CD4-positive, alpha-beta T cell treated with Interferon alpha-2 for 1 hour (primary cell): ENCODE data around the gene ACBD7.

Experiments used
- DNase-seq, 2 donors: peaks; one replicate each; pipeline ENCODE4 v3.0.0-alpha.2; 2020 to 2022

The ACBD7 gene

GRCh38 chr10:15084502-15084922, 4.1 kb downstream of the ACBD7 start:
- peak; percentile 4 to 74 for DNase-seq

GRCh38 chr10:15083674-15084501, 4.7 kb downstream of the ACBD7 start:
- DNase-seq = no peak

- DNase-seq = no peak
Observed at GRCh38 chr10:15075421-15075820, 13.2 kb downstream of the ACBD7 start.

GRCh38 chr10:15072358-15072757, 16.2 kb downstream of the ACBD7 start:
- no peak for DNase-seq

DNA sequence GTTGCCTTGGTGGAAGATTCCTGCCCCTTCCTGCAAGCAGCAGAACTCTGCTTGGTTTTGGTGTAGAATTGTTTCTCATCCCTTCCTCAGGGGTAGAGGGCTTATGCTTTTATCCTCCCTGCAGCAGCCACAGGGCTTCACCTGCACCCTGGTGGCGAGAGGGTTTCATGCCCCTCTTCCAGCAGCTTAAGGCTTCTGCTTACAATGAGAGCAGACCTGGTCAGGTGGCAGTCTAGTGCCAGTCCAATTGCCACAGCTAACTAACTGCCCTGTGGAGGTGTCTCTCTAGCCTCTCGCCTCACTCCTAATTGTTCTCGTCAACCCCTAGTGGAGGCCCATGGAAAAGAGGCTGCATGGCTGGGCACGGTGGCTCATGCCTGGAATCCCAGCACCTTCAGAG, 19.3 kb downstream of the ACBD7 start:
- DNase-seq = no peak

GRCh38 chr10:15068802-15069201, 19.8 kb downstream of the ACBD7 start:
- no peak for DNase-seq

GRCh38 chr10:15067154-15067553, 21.4 kb downstream of the ACBD7 start:
- no peak for DNase-seq

GRCh38 chr10:15060638-15061037, 27.9 kb downstream of the ACBD7 start:
- no peak for DNase-seq

GRCh38 chr10:15059914-15060313, 28.7 kb downstream of the ACBD7 start:
- DNase-seq = no peak

DNA sequence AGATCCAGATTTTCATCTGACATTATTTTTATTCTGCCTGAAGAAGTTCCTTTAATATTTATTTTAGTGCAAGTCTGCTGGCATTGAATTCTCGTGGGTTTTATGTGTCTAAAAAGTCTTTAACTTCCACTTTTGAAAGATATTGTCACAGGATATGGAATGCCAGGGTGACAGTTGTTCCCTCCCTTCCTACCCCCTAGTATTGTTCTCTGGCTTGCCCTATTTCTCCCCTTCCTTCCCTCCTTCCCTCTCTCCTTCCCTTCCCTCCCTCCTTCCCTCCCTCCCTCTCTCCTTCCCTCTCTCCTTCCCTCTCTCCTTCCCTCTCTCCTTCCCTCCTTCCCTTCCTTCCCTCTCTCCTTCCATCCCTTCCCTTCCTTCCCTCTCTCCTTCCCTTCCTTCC, 29.9 kb downstream of the ACBD7 start:
- DNase-seq = no peak

DNA sequence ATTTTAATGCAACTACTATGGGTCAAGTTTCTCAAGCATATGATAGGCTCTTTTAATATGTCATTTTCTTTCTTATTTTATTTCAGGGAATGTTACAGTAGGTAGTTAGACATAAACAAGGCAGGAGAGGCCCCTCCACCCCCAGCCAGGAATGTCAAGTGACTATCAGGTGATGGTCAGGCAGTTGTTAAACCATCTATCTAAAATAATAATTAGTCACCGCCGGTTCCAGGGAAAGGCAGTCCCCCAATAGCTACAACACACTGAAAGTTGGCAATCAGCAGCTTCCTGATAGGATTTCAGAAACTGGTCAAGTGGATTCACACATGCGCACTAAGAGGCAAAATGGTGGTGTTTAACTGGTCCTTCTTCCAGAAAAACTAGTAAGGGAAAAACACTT, 35.5 kb downstream of the ACBD7 start:
- no peak for DNase-seq

- DNase-seq = no peak
Observed at GRCh38 chr10:15052121-15052520, 36.5 kb downstream of the ACBD7 start.

GRCh38 chr10:15049533-15049932, 39.0 kb downstream of the ACBD7 start:
- no peak for DNase-seq

DNA sequence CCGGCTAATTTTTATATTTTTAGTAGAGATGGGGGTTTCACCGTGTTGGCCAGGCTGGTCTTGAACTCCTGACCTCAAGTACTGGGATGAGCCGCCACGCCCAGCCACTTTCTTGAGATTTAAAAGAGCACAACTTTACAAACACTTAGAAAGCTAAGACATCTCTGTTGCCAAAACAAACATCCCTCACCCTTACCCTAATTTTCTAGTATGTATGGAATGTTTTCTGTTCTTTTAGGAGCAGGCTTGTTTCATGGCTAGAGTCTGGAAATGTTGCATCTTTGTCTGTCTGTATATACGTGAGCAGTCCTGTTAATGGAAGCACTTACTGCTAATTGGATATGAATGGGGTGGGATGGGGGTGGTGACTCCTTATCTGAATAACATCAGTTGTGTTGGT, 42.0 kb downstream of the ACBD7 start:
- DNase-seq = no peak

GRCh38 chr10:15045380-15045779, 43.2 kb downstream of the ACBD7 start:
- no peak for DNase-seq

DNA sequence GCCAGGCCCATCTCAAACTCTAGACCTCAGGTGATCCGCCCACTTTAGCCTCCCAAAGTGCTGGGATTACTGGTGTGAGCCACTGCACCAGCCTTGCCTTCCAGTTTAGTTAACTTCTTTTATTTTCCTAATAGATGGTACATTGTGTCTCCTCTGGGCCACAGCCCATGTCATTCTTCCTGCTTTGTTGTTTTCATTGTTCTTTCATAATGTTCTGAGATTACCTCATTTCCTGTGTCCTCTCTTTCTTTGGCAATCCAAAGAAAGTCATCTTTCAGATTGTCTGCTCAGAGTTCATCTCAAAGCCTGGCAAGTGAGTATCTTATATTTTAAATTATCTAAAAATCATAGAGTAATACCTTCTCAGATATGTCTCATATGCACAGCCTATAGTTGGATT, 44.9 kb downstream of the ACBD7 start, which contains the start of gene OLAH:
Gene OLAH (plus strand): TSS at position 270 of the 400 bp plus-strand sequence. CDS start 3,346 bp downstream, outside the sequence.
- DNase-seq = no peak

DNA sequence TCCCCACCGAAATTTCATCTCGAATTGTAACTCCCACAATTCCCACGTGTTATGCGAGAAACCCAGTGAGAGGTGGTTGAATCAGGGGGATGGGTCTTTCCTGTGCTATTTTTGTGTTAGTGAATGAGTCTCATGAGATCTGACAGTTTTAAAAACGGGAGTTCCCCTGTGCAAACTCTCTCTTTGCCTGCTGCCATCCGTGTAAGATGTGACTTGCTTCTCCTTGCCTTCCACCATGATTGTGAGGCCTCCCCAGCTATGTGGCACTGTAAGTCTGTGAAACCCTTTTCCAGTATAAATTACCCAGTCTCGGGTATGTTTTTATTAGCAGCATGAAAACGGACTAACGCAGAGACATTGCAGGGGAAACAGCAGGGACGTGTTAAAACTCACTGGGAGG, 50.2 kb downstream of the ACBD7 start:
- no peak for DNase-seq

- DNase-seq = no peak
Observed at GRCh38 chr10:15037691-15038090, 50.9 kb downstream of the ACBD7 start.

GRCh38 chr10:15035385-15036301, 52.9 kb downstream of the ACBD7 start:
- DNase-seq = peak; percentile 1 to 43

- DNase-seq = no peak
Observed at GRCh38 chr10:15027741-15028140, 60.8 kb downstream of the ACBD7 start.
